H9 (cell line): ENCODE results near the gene HEATR5A. TPM values are rescaled to one million over a fixed set of nuclear protein-coding genes. Genes with fewer than 3 reads are reported as not detected.
"Not testable (repeated sequence)": the region's sequence is repeated elsewhere in the genome, so short reads cannot be mapped to it uniquely, and the experiment has no call there.

Experiments
- DNase-seq: peaks from one replicate; pipeline ENCODE4 v3.0.0-alpha.2; 2017
- H2AFZ ChIP-seq: one replicate; pipeline ENCODE4 v1.6.1; 2013; ENCODE audit warnings: mild to moderate bottlenecking, low read length, control low read depth, moderate library complexity
- H2AK5ac ChIP-seq: 2 replicates; pipeline ENCODE4 v1.6.1; 2013; ENCODE audit warnings: low read length, control low read depth, mixed read lengths; ENCODE audit not compliant: insufficient read length
- H2BK120ac ChIP-seq: one replicate; pipeline ENCODE4 v1.6.1; 2013; ENCODE audit warnings: low read depth, mild to moderate bottlenecking, low read length, control low read depth, inconsistent platforms; ENCODE audit not compliant: poor library complexity, severe bottlenecking
- H2BK12ac ChIP-seq: 2 replicates; pipeline ENCODE4 v1.6.1; 2013; ENCODE audit warnings: low read length, control low read depth, mixed read lengths, low read depth; ENCODE audit not compliant: insufficient read length
- H2BK15ac ChIP-seq: 2 replicates; pipeline ENCODE4 v1.6.1; 2013; ENCODE audit warnings: low read depth, low read length, control low read depth
- H2BK20ac ChIP-seq: one replicate; pipeline ENCODE4 v1.6.1; 2013; ENCODE audit warnings: low read depth, mild to moderate bottlenecking, low read length, control low read depth, inconsistent platforms; ENCODE audit not compliant: poor library complexity, severe bottlenecking
- H2BK5ac ChIP-seq: 2 replicates; pipeline ENCODE4 v1.6.1; 2013; ENCODE audit warnings: low read length, control low read depth, mixed read lengths; ENCODE audit not compliant: insufficient read length
- H3K14ac ChIP-seq: 2 replicates; pipeline ENCODE4 v1.6.1; 2013; ENCODE audit warnings: low read length, control low read depth; ENCODE audit not compliant: insufficient read depth
- H3K18ac ChIP-seq: 2 replicates; pipeline ENCODE4 v1.6.1; 2013; ENCODE audit warnings: low read depth, mild to moderate bottlenecking, mixed read lengths, low read length, control low read depth; ENCODE audit not compliant: insufficient read length
- H3K23ac ChIP-seq: 2 replicates; pipeline ENCODE4 v1.6.1; 2013; ENCODE audit warnings: low read length, control low read depth, mixed read lengths, low read depth; ENCODE audit not compliant: insufficient read length
- H3K23me2 ChIP-seq: 2 replicates; pipeline ENCODE4 v1.6.1; 2013; ENCODE audit warnings: low read depth, mild to moderate bottlenecking, mixed read lengths, low read length, control low read depth; ENCODE audit not compliant: insufficient read length, poor library complexity, severe bottlenecking
- H3K27ac ChIP-seq: 2 replicates; pipeline ENCODE4 v1.5.1; 2013; ENCODE audit warnings: low read length, control low read depth, mixed read lengths, low read depth; ENCODE audit not compliant: insufficient read length
- H3K27me3 ChIP-seq: 2 replicates; pipeline ENCODE4 v1.6.1; 2013; ENCODE audit warnings: low read length, control low read depth, inconsistent platforms; ENCODE audit not compliant: insufficient read depth
- H3K4ac ChIP-seq: 2 replicates; pipeline ENCODE4 v1.6.1; 2013; ENCODE audit warnings: low read depth, mild to moderate bottlenecking, control low read depth, inconsistent platforms, low read length, moderate library complexity
- H3K4me1 ChIP-seq: 2 replicates; pipeline ENCODE4 v1.6.1; 2013; ENCODE audit warnings: low read length, control low read depth, inconsistent platforms; ENCODE audit not compliant: insufficient read depth
- H3K4me2 ChIP-seq: 2 replicates; pipeline ENCODE4 v1.6.1; 2013; ENCODE audit warnings: low read length, control low read depth, mixed read lengths; ENCODE audit not compliant: insufficient read length, insufficient read depth
- H3K56ac ChIP-seq: 2 replicates; pipeline ENCODE4 v1.6.1; 2013; ENCODE audit warnings: low read depth, mild to moderate bottlenecking, mixed read lengths, low read length, control low read depth; ENCODE audit not compliant: insufficient read length
- H3K79me1 ChIP-seq: 2 replicates; pipeline ENCODE4 v1.6.1; 2013; ENCODE audit warnings: low read depth, mild to moderate bottlenecking, moderate library complexity, low read length, control low read depth, inconsistent platforms; ENCODE audit not compliant: insufficient read depth, poor library complexity, severe bottlenecking
- H3K79me2 ChIP-seq: 2 replicates; pipeline ENCODE4 v1.6.1; 2013; ENCODE audit warnings: low read length, control low read depth, inconsistent platforms; ENCODE audit not compliant: insufficient read depth
- H3K9ac ChIP-seq: 2 replicates; pipeline ENCODE4 v1.6.1; 2013; ENCODE audit warnings: low read length, control low read depth, mixed read lengths; ENCODE audit not compliant: insufficient read length; ENCODE audit errors: extremely low read depth
- H3K9me3 ChIP-seq: one replicate; pipeline ENCODE4 v1.6.1; 2013; ENCODE audit warnings: low read depth, low read length, inconsistent platforms; ENCODE audit not compliant: control insufficient read depth
- H3T11ph ChIP-seq: one replicate; pipeline ENCODE4 v1.6.1; 2013; ENCODE audit warnings: mild to moderate bottlenecking, low read length, control low read depth, inconsistent platforms
- H4K20me1 ChIP-seq: one replicate; pipeline ENCODE4 v1.6.1; 2013; ENCODE audit not compliant: control insufficient read depth, insufficient read length, insufficient read depth
- H4K5ac ChIP-seq: 2 replicates; pipeline ENCODE4 v1.6.1; 2013; ENCODE audit warnings: low read depth, mild to moderate bottlenecking, mixed read lengths, low read length, control low read depth; ENCODE audit not compliant: insufficient read length
- H4K8ac ChIP-seq: replicated peaks from 2 replicates; pipeline ENCODE4 v1.6.1; 2013; ENCODE audit warnings: low read length, control low read depth, mixed read lengths, low read depth; ENCODE audit not compliant: insufficient read length
- H4K91ac ChIP-seq: 2 replicates; pipeline ENCODE4 v1.6.1; 2013; ENCODE audit warnings: low read depth, mild to moderate bottlenecking, moderate library complexity, mixed read lengths, low read length, control low read depth; ENCODE audit not compliant: insufficient read length
- H3K27ac Mint-ChIP-seq, 3 experiments: 2 replicates in 2 of 3; 3 replicates in 1 of 3; pipeline ENCODE4 v1.8.0; 2020 to 2021; ENCODE audit warnings: mixed read lengths in 3 of 3, mild to moderate bottlenecking in 1 of 3, moderate library complexity in 1 of 3
- H3K27me3 Mint-ChIP-seq: 2 replicates; pipeline ENCODE4 v1.8.0; 2021; ENCODE audit warnings: low read depth, mild to moderate bottlenecking, moderate library complexity, mixed read lengths
- H3K36me3 Mint-ChIP-seq, 3 experiments: 2 replicates in 2 of 3; 3 replicates in 1 of 3; pipeline ENCODE4 v1.8.0; 2020 to 2021; ENCODE audit warnings: low read depth in 3 of 3, mixed read lengths in 3 of 3; ENCODE audit not compliant: insufficient read depth in 1 of 3
- H3K4me1 Mint-ChIP-seq, 2 experiments: 2 replicates each; pipeline ENCODE4 v1.8.0; 2020; ENCODE audit warnings: mixed read lengths in 2 of 2
- H3K4me3 Mint-ChIP-seq, 2 experiments: 2 replicates in 1 of 2; 3 replicates in 1 of 2; pipeline ENCODE4 v1.8.0; 2020 to 2021; ENCODE audit warnings: mild to moderate bottlenecking in 2 of 2, mixed read lengths in 2 of 2, moderate library complexity in 1 of 2
- H3K9me3 Mint-ChIP-seq, 2 experiments: 2 replicates in 1 of 2; 3 replicates in 1 of 2; pipeline ENCODE4 v1.8.0; 2020; ENCODE audit warnings: mild to moderate bottlenecking in 2 of 2, mixed read lengths in 2 of 2, moderate library complexity in 1 of 2
- WGBS: extraction: QIAGEN DNeasy Blood & Tissue Kit; methylation state at CpG from one replicate; pipeline ENCODE4 v1.1.7; 2013; ENCODE audit warnings: missing lambda C conversion rate, low lambda C conversion rate, mixed read lengths; ENCODE audit not compliant: insufficient read length; ENCODE audit errors: extremely low coverage; 5-methylcytosine and 5-hydroxymethylcytosine counted together
- total RNA-seq: library from RNA; stranded (reverse); gene quantifications from 2 replicates; pipeline ENCODE4 v1.2.1, GENCODE V29; 2021
- TF ChIP-seq, protein P1 (sequence below): fragments of 200-600 bp; sonication (generic); conservative IDR thresholded peaks from 3 replicates; pipeline ENCODE4 v1.8.0; 2021; ENCODE audit warnings: antibody characterized with exemption, mild to moderate bottlenecking

The HEATR5A gene
- total RNA-seq, 1 experiment from 2014 or later: 21.2 TPM

DNA sequence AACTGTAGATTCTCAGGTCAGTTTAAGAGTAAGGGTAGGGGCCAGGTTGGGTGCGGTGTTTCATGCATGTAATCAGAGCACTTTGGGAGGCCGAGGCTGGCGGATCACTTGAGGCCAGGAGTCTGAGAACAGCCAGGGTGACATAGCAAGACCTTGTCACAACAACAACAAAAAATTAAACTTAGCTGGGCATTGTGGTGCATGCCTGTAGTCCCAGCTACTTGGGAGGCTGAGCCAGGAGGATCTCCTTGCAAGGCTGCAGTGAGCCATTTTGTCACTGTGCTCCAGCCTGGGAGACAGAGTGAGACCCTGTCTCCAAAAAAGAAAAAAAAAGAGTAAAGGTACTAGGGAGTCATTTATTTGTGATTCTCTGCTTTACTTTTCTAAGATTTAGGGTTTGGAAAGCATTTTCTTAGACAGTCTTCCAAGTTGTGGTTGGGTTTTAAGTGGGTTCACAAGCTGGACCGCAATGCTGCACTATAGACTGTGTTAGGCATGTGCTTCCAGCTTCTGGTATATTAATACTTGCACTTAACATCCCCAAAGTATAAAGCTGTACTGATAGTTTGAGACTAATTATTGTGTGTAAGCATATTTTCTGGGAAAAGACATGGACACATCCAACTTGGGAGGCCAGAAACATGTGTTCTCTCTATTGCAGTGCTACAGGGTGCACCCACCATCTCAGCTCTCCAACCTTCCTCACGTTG, 163.7 kb downstream of the HEATR5A start:
- no peak overlapping the region for H2BK5ac ChIP-seq
- no peak overlapping the region for H3K9ac ChIP-seq
- no peak overlapping the region for H3K56ac ChIP-seq
- no peaks in the 10 kb centered on the region; the same call in 1 of the 2 replicates for H3K27me3 ChIP-seq
- Mint-ChIP-seq H3K4me1 (peaks cover 3% of the 10 kb centered on the region in 2 experiments; a peak in 3 of 4 replicates), H3K27me3 (no peaks in the 10 kb centered on the region), H3K36me3 (peaks cover 0 to 7% (median 0%) of the 10 kb centered on the region in 3 experiments; a peak in 1 of 7 replicates), H3K27ac (no peak overlapping the region), H3K9me3 (peaks cover 3 to 8% of the 10 kb centered on the region in 2 experiments; a peak in 2 of 5 replicates), H3K4me3 (no peak overlapping the region)
- H3K4me2 ChIP-seq: no peak overlapping the region
- DNase-seq: no peak
- H3K79me1 ChIP-seq: no peaks in the 10 kb centered on the region
- H3K79me2 ChIP-seq: no peaks in the 10 kb centered on the region
- no peak overlapping the region for H3K23ac ChIP-seq
- no CpG with 5 or more reads among the region's 5 CpGs for WGBS
- H2BK15ac ChIP-seq: no peak overlapping the region
- H3K4me1 ChIP-seq: no peaks in the 10 kb centered on the region
- H2AFZ ChIP-seq: no peak overlapping the region
- H3K27ac ChIP-seq: no peak overlapping the region
- no peak overlapping the region for H2BK120ac ChIP-seq
- no peaks in the 10 kb centered on the region for H3K23me2 ChIP-seq
- no peak overlapping the region for H2BK12ac ChIP-seq
- no peak overlapping the region for H4K8ac ChIP-seq
- no peak overlapping the region for H4K5ac ChIP-seq
- no peak overlapping the region for H3T11ph ChIP-seq
- no peak overlapping the region for H3K4ac ChIP-seq
- no peaks in the 10 kb centered on the region for H3K9me3 ChIP-seq
- no peak overlapping the region for H4K91ac ChIP-seq
- TF ChIP-seq, protein P1, sequence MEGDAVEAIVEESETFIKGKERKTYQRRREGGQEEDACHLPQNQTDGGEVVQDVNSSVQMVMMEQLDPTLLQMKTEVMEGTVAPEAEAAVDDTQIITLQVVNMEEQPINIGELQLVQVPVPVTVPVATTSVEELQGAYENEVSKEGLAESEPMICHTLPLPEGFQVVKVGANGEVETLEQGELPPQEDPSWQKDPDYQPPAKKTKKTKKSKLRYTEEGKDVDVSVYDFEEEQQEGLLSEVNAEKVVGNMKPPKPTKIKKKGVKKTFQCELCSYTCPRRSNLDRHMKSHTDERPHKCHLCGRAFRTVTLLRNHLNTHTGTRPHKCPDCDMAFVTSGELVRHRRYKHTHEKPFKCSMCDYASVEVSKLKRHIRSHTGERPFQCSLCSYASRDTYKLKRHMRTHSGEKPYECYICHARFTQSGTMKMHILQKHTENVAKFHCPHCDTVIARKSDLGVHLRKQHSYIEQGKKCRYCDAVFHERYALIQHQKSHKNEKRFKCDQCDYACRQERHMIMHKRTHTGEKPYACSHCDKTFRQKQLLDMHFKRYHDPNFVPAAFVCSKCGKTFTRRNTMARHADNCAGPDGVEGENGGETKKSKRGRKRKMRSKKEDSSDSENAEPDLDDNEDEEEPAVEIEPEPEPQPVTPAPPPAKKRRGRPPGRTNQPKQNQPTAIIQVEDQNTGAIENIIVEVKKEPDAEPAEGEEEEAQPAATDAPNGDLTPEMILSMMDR: no peak
- no peaks in the 10 kb centered on the region for H4K20me1 ChIP-seq
- no peak overlapping the region for H3K18ac ChIP-seq
- H3K14ac ChIP-seq: no peak overlapping the region
- no peak overlapping the region for H2BK20ac ChIP-seq
- H2AK5ac ChIP-seq: no peak overlapping the region

GRCh38 chr14:31255918-31256317, 164.4 kb downstream of the HEATR5A start:
- H3K27ac Mint-ChIP-seq, H3K9me3 ChIP-seq, H2BK20ac ChIP-seq, H3K23ac ChIP-seq, H3K4me2 ChIP-seq, H2BK15ac ChIP-seq, H3K18ac ChIP-seq, H3K4me1 ChIP-seq, H2BK5ac ChIP-seq, H3K14ac ChIP-seq, H3K9me3 Mint-ChIP-seq, H3K56ac ChIP-seq, H3K23me2 ChIP-seq, H3K4ac ChIP-seq, DNase-seq, H2BK120ac ChIP-seq, H3K4me1 Mint-ChIP-seq, H4K8ac ChIP-seq, H2BK12ac ChIP-seq, H4K20me1 ChIP-seq, H3K27me3 Mint-ChIP-seq, H3K79me1 ChIP-seq, H3K4me3 Mint-ChIP-seq, H3T11ph ChIP-seq, H2AFZ ChIP-seq, H3K27me3 ChIP-seq, H2AK5ac ChIP-seq, H4K91ac ChIP-seq, H4K5ac ChIP-seq, H3K36me3 Mint-ChIP-seq, H3K79me2 ChIP-seq, H3K27ac ChIP-seq, H3K9ac ChIP-seq: not testable (repeated sequence)
- WGBS: no CpG with 5 or more reads among the region's 4 CpGs
